MV-4-11 (cell line): ENCODE data around the gene CLBA1.

Experiments
- DNase-seq: peaks from one replicate; lab custom pipeline; 2025; lab: John Stamatoyannopoulos, UW

Gene CLBA1

GRCh38 chr14:104979758-104980610 lies 5.6 kb upstream of the CLBA1 start:
- no peak for DNase-seq

DNA sequence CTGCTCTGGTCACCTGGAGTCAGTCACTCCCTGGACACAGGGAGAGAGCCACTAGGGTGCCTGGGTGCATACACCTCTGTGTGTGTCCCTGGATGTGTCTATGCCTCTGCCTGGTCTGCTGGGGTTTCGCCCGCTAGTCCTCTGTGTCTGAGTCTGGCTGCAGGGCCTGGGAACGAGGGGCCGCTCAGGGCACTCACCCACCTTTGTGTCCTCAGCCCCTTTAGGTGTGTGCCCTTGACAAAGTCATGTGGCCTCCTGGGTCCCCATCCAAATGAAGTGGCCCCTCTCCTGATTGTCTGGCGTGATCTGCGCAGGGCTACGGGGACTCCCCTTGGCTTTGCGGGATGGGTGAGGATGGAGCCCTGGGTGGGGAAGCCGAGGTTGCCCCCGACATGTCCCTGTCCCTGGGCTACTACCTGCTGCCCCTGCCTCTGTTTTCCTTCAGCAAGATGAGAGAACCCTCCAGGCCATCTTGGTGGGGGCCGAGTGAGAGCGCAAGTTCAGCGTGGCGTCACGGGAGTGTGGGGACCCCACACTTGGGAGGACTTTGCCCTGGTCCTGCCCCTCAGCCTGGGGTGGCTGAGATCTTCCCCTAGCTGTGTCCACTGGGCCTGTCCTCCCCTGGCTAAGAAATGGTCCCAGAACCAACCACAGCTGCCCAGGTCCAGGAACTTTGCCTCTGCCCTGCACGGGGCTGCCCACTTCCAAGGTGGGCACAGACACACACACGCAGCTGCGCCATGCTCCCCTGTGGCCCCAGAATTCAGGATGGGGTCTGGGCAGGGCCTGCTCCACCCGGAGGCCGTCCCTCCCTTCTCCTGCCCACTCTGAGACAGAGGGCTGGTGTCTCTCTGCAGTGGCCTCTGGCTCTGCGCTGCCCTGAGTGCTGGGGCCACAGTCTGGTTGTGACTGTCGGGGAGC lies 4.7 kb upstream of the CLBA1 start:
- DNase-seq = no peak

DNA sequence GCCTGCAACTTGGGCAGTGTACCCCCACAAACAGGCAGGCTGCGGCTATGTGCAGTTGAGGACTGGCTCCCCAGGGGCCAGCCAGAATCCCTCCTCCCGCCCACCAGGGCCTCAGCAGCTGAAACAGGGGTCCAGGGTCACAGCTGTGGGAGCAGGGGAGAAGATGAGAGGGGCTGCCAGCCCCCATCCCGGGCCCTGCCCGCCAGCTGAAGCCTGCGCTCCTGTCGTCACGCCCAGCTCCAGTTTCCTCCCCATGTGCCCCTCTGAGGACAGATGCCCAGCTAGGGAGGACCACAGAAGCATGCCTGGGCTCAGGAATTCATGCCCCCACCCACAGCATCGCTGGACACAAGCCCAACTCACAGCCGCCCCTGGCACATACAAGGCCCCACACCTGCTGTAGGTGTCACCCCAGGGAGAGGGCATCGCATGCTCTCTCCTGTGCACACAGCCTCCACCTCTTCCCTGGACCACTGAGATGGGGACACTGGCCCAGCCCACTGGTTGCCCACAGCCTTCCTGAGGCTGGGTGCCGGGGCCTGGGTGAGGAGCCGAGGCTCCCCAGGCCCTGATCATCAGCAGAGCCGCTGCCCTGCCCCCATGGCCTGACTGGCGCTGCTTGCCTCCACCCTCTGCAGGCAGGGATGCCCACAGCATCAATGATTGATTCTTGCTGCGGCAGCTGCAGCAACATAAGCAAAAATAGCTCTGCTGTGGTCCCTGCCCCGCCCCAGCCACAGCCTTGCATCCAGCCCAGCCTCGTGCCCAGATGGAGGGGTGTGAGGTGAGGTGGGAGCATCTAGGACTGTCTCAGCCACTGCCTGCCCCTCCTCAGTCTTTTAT lies 3.7 kb upstream of the CLBA1 start:
- peak; percentile 6 for DNase-seq

DNA sequence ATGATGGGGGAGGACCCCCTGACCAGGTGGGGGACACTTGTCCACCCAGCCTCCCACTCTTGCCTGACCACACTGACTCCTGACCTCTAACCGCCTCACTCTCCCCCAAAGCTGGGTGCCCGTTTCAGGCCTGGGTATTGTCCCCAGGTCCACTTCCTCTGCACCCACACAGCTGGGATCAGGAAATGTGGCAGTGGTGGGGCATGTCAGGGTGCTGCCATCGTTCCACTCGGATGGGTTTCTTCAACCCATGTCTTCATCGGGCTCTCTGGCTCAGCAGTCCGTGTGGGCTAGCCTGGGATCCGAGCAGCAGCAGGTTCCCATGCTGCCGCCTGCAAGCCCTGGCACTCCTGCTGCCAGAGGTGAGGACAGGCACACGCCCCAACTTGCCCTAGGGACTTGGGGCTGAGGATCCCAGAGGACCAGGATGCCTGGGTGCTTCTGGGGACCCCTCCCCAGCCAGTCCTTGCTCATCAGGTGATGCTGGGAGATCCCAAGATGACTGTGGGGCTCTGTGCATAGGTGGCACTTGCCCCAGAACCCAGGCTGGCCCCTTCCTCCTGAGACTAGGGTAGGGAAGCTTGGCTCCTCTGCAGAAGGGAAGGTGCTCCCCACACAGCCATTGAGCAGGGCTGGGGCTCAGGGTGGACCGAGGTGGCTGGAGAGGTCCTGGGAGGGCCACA lies 2.9 kb upstream of the CLBA1 start:
- DNase-seq = no peak

DNA sequence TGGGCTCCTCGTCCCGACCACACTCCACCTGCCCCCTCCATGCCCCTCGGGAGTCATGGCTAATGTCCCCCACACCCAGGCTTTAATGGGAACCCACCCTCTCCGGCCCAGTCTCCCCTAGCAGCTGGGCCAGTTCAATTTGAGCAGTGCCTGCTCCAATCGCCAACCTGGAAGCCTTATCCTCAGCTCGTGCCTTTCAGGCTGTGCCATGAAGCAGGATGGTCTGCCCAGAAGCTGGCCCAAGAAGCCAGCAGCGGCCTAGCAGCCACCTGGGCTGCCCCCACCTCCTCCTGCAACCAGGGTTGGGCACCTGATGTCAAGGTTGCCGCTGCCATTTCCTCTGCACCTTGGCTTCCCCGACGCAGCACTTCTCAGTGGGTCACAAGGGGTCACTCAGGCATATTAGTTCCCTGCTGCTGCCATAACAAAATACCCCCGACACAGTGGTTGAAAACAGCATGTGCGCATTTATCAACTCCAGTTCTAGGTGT lies 2.3 kb upstream of the CLBA1 start:
- DNase-seq = no peak

DNA sequence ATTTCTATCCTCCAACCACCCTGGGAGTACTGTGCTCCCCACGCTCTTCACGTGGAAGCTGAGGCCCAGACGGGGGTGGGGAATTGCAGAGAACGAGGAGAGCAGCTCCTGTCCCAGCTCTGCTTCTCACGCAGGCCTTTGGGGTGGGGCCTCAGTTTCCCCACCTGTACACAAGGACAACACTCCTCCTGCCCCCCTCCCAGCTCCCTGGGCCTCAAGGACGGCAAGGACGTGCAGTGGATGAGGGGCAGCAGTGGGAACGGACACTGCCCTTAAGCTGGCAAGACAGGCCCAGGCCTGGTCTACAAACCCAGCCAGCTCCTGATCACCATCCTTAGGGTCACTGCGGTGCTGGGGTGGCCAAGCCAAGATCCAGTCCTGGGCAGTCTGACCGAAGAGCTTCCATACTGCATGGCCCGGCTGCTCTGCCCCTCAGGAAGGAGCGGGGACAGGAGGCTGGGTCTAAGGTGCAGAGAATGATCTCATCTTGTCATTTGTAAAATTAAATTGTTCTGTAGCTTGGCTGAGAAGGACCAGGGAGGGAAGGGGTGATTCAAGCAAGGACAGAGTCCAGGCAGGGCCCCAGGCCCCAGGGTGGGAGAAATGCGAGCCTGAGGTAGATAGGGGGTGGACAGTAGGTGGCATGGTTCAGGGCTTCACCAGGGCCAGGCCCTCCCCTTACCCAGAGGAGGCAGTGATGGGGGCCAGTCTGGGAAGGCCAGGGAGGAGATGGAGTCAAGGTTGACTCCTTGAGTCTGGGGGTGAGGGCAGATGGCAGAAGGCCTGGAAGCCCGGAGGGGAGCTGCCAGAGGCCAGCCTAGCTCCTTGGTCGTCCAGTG lies 1.3 kb upstream of the CLBA1 start:
- no peak for DNase-seq

- DNase-seq = no peak
Measured at GRCh38 chr14:104986487-104987164, 1.0 kb downstream of the CLBA1 start.

GRCh38 chr14:104989236-104989950 lies 3.8 kb downstream of the CLBA1 start:
- no peak for DNase-seq

GRCh38 chr14:104989951-104990303 lies 4.3 kb downstream of the CLBA1 start:
- DNase-seq = no peak

DNA sequence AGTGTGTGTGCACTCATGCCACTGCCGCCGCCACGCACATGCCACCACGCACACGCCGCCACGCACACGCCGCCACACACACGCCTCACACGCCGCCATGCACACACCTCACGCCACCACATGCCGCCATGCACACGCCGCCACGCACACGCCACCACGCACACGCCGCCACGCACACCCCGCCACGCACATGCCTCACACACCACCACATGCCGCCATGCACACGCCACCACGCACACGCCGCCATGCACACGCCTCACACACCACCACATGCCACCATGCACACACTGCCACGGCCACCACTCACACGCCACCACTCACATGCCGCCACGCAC lies 6.3 kb downstream of the CLBA1 start:
- no peak for DNase-seq

DNA sequence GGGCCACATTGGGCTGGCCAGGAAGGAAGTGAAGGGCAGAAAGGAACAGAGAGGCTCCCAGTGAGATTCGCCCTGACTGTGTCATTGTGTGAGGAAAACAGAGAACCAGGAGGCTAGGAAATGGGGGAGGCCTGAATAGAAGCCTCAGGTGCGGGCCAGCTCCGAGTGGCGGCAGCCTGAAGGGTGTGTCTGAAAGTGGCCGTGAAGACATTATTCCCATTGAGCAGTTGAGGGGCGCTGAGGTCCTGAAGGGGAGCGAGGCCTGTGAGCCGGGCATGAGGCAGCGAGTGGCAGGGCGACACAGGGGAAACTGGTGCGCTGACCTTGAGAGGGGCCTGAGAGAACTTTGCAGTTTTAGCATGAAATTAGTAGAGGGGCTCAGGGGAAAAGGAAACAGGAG lies 6.9 kb downstream of the CLBA1 start:
- DNase-seq = no peak

- DNase-seq = no peak
Measured at GRCh38 chr14:104993306-104993705, 7.7 kb downstream of the CLBA1 start.

DNA sequence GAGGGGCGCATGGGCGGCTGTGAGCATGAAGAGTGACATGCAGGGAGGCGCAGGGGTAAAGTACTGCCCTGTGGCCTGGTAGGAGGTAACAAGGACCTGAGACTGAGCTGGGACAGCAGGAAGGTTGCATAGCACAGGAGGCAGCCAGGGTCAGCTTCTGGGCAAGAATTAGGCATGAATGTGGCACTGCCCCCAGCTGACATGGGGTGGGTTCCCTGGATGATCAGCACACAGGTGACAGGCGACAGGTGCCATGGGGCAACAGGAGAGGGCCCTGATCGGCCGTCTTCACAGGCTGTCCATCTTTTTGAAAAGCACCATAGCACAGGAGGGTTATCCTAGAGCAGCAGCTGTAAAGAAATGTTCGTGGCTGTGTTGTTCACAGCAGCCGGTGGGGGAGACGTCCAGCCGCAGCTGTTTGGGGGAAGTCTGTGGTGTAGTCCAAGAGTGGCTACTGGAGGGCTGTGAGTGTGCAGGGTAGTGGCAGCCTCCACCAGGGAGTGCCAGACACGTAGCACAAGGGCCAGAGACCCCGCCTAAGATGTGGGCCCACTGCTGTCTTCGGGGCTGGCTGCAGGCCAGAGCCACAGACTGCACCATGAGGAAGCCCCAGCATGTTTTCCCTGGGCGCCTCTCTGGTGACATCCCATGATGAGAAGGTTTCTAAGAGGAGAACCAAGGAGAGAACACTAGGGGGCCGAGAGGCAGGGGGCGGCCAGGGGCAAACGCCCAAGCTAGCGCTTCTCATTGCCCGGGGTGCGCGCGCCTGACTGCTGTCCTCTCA lies 8.4 kb downstream of the CLBA1 start:
- peak; percentile 21 for DNase-seq

DNA sequence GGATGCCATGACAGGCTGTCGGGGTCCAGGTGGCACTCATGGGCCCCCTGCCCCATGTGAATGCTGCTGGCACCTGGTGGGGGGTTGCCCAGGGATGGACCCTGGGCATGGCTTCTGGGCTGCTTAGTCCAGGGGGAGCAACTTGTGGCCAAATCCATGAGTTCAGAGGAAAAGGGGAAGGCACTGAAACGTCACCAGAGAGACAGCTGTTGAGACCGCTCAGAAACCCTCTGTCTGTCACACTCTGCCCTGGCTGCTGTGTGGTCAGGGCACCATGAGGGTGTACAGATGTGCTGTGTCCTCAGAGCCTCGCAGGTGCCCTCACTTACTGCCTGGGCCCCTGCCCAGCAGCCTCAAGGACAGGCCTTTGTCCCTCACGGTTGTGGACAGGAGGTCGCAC lies 9.4 kb downstream of the CLBA1 start:
- DNase-seq = no peak

DNA sequence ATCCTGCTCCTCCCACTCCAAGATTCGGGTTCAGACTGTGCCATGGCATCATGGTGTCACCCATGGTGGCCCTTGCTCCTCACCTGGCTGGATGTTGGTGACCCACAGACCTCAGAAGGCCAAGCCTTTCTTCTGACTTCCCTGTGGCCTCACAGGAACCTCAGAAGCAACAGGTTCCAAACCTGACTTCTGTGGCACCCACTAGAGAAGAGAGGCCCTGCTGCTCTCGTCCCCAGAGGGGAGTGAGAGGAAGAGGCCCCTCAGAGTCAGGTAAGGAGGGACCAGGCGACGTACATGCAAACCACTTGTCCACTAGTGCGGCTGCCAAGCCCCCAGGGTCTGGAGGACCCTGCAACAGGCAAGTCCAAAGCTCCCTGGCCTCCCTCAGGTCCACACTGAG lies 10.4 kb downstream of the CLBA1 start:
- no peak for DNase-seq

GRCh38 chr14:104996483-104996882 lies 10.9 kb downstream of the CLBA1 start:
- DNase-seq = no peak

GRCh38 chr14:104998801-104999200 lies 13.2 kb downstream of the CLBA1 start:
- DNase-seq = no peak

DNA sequence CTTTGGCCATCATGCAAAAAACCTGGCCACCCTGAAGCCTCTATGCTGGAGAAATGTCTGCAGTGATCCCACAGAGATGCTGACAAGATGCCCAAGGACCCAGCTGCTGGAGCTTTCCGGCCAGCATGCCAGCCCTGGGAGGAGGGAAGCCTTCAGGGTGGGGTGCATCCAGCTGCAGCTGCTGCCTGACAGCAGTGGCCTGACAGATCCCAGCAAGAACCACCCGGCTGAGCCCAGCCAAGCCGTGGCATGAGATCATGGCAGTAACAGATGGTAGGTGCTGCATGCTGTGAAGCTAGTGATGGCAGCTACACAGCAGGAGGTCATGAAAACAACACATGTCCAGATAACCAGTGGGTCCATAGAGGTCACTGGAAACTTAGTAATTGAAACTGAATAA lies 13.8 kb downstream of the CLBA1 start:
- DNase-seq = no peak
